T-cell (primary cell): ENCODE measurements around the gene ARHGEF6. TPM values are rescaled to one million over a fixed set of nuclear protein-coding genes. Genes with fewer than 3 reads are reported as not detected.

ENCODE experiments used
- ATAC-seq, 4 experiments: fragments of 200-7000 bp in 3 of 4; fragments of 150-1000 bp in 1 of 4; cut with Tn5 transposase; replicated peaks in 1 of 4; 1 replicate in 3 of 4; 2 replicates in 1 of 4; pipeline ENCODE4 v1.10.0; 2021; ENCODE audit warnings: moderate library complexity in 3 of 4, mild to moderate bottlenecking in 2 of 4, moderate number of reproducible peaks in 1 of 4
- CTCF ChIA-PET, 2 donors: fragments of 300-600 bp; sonication (Branson Sonifier 250); formaldehyde crosslinking; loops; one replicate each; lab custom pipeline; 2022; ENCODE audit warnings: antibody characterized with exemption in 2 of 2; lab: Charles Lee
- POLR2A ChIA-PET, 2 donors: fragments of 300-600 bp; sonication (Branson Sonifier 250); formaldehyde crosslinking; loops; one replicate each; lab custom pipeline; 2022; ENCODE audit warnings: antibody characterized with exemption in 2 of 2; lab: Charles Lee
- DNase-seq, 35 experiments: peaks; one replicate each; pipeline versions ENCODE4 v3.0.0 to v3.0.0-alpha.2; 2013 to 2023
- H3K27ac ChIP-seq: one replicate; pipeline ENCODE4 v1.5.1; 2013; ENCODE audit warnings: low read length
- H3K27me3 ChIP-seq, 2 experiments: replicated peaks in 1 of 2; 1 replicate in 1 of 2; 2 replicates in 1 of 2; pipeline versions ENCODE4 v1.6.1 to v1.7.0; 2013; ENCODE audit warnings: low read length in 1 of 2, mixed read lengths in 1 of 2; ENCODE audit not compliant: control insufficient read depth in 2 of 2, insufficient read depth in 2 of 2; ENCODE audit errors: extremely low read depth in 1 of 2
- H3K36me3 ChIP-seq, 2 donors: 1 replicate in 1 of 2; 2 replicates in 1 of 2; pipeline versions ENCODE4 v1.6.1 to v1.7.0; 2013; ENCODE audit warnings: low read length in 1 of 2; ENCODE audit not compliant: control insufficient read depth in 2 of 2, insufficient read depth in 1 of 2; ENCODE audit errors: extremely low read depth in 1 of 2
- H3K4me1 ChIP-seq, 2 experiments: 1 replicate in 1 of 2; 2 replicates in 1 of 2; pipeline versions ENCODE4 v1.6.1 to v1.7.0; 2013; ENCODE audit warnings: low read length in 2 of 2, mixed read lengths in 1 of 2; ENCODE audit not compliant: insufficient read depth in 2 of 2, control insufficient read depth in 1 of 2; ENCODE audit errors: extremely low read depth in 1 of 2
- H3K4me3 ChIP-seq, 2 donors: 1 replicate in 1 of 2; 2 replicates in 1 of 2; pipeline versions ENCODE4 v1.5.1 to v1.7.0; 2013; ENCODE audit warnings: mild to moderate bottlenecking in 2 of 2, low read length in 1 of 2, moderate library complexity in 1 of 2; ENCODE audit not compliant: control insufficient read depth in 1 of 2; ENCODE audit errors: extremely low read depth in 1 of 2
- H3K9me3 ChIP-seq: 2 replicates; pipeline ENCODE4 v1.7.0; 2013
- H3K27ac Mint-ChIP-seq, 2 donors: one replicate each; pipeline ENCODE4 v1.8.0; 2020 to 2021; ENCODE audit warnings: mild to moderate bottlenecking in 2 of 2, mixed read lengths in 2 of 2
- H3K27me3 Mint-ChIP-seq, 2 donors: one replicate each; pipeline ENCODE4 v1.8.0; 2021 to 2022; ENCODE audit warnings: mixed read lengths in 2 of 2
- H3K36me3 Mint-ChIP-seq: one replicate; pipeline ENCODE4 v1.8.0; 2021; ENCODE audit warnings: mixed read lengths
- H3K4me1 Mint-ChIP-seq, 3 donors: one replicate each; pipeline ENCODE4 v1.8.0; 2020 to 2022; ENCODE audit warnings: mixed read lengths in 3 of 3, mild to moderate bottlenecking in 1 of 3
- H3K4me3 Mint-ChIP-seq, 3 donors: one replicate each; pipeline ENCODE4 v1.8.0; 2020 to 2022; ENCODE audit warnings: mild to moderate bottlenecking in 3 of 3, mixed read lengths in 3 of 3, moderate library complexity in 3 of 3
- H3K9me3 Mint-ChIP-seq, 3 donors: one replicate each; pipeline ENCODE4 v1.8.0; 2020 to 2022; ENCODE audit warnings: mixed read lengths in 3 of 3
- WGBS: methylation state at CpG from one replicate; pipeline ENCODE4 v1.1.5; 2013; ENCODE audit warnings: missing lambda C conversion rate; ENCODE audit not compliant: insufficient coverage; 5-methylcytosine and 5-hydroxymethylcytosine counted together
- total RNA-seq, 35 experiments: library from RNA in 6 of 35; stranded (reverse) in 6 of 35; fragments of 120-200 nt in 1 of 35; gene quantifications; one replicate each; pipeline versions ENCODE4 v1.2.1 to v1.2.4 and lab custom pipeline; 2013 to 2026

Gene ARHGEF6
- total RNA-seq, 5 donors from 2014 or later (not counting 1 experiment from before 2014, with no cell fraction given): 63.4 to 79.9 (median 72.9) TPM

- ATAC-seq: no peak
- Histone ChIP-seq H3K36me3 (no peaks in the 10 kb centered on the region), H3K9me3 (no peaks in the 10 kb centered on the region), H3K4me3 (peak overlapping the region in 1 of 2 donors; percentile 37), H3K27me3 (no peaks in the 10 kb centered on the region), H3K4me1 (peaks cover 16 to 72% of the 10 kb centered on the region in 2 experiments), H3K27ac (peak overlapping the region; percentile 55)
- Mint-ChIP-seq H3K27me3 (peaks cover 0 to 9% of the 10 kb centered on the region in 2 donors), H3K27ac (peak overlapping the region; percentile 89 to 97), H3K4me1 (peaks cover 82 to 89% (median 86%) of the 10 kb centered on the region in 3 donors), H3K9me3 (no peaks in the 10 kb centered on the region), H3K36me3 (no peaks in the 10 kb centered on the region), H3K4me3 (peak overlapping the region; percentile 60 to 80 (median 75))
- ChIA-PET CTCF (interaction anchor here in 1 of 2 donors (0.6 kb wide), 1 partner anchor 56 kb away, joined by 4 read pairs; no protein-coding TSS in a partner anchor), POLR2A (interaction anchor here in 1 of 2 donors (0.5 kb wide), 1 partner anchor 47 kb away, joined by 5 read pairs; no protein-coding TSS in a partner anchor)
- no peak for DNase-seq
- 17% methylated on average over 1 of the region's 8 CpGs for WGBS
Measured at GRCh38 chrX:136639506-136640176, 141.1 kb downstream of the ARHGEF6 start.

GRCh38 chrX:136636121-136636520, 144.6 kb downstream of the ARHGEF6 start:
- WGBS: no CpG with 5 or more reads among the region's 3 CpGs
- ATAC-seq (no peak), DNase-seq (no peak)
- no peaks in the 10 kb centered on the region for H3K36me3 Mint-ChIP-seq
- no peaks in the 10 kb centered on the region for H3K36me3 ChIP-seq
- H3K4me3 Mint-ChIP-seq: peak overlapping the region in 1 of 3 donors; percentile 70
- ChIA-PET CTCF (interaction anchor here (1.0 to 1.5 kb wide), 3 partner anchors 9 to 59 kb away, joined by 3 to 4 read pairs (median 4); no protein-coding TSS in a partner anchor), POLR2A (interaction anchor here in 1 of 2 donors (0.6 to 1.7 kb wide), 3 partner anchors 11 to 1001 kb away, joined by 3 to 5 read pairs (median 3); no protein-coding TSS in a partner anchor)
- no peak overlapping the region for H3K4me3 ChIP-seq
- H3K27me3 Mint-ChIP-seq: peaks cover 0 to 15% of the 10 kb centered on the region in 2 donors
- no peaks in the 10 kb centered on the region for H3K9me3 ChIP-seq
- H3K27me3 ChIP-seq: no peaks in the 10 kb centered on the region
- H3K27ac Mint-ChIP-seq: peak overlapping the region; percentile 93 to 96
- peak overlapping the region; percentile 68 for H3K27ac ChIP-seq
- peaks cover 81 to 87% (median 83%) of the 10 kb centered on the region in 3 donors for H3K4me1 Mint-ChIP-seq
- no peaks in the 10 kb centered on the region for H3K9me3 Mint-ChIP-seq
- peaks cover 25 to 73% of the 10 kb centered on the region in 2 experiments for H3K4me1 ChIP-seq

DNA sequence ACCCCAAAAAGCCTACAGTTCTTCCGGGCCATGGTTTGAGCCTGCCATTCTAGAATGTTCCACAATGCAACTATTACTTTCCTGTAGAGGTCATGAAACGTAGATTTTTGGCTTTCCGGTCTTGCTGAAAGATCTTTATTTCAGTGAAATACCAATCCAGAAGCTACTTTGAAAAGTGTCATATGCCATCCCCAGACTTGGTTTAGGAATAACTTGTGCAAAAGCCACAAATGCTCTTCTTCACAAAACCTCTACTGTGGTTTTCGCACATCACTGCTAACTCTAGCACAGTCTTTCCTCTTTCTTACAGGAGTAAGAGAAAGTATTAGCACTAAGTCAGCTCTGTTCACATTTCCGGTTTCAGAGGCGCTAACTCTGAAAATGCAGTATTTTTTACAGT, 145.5 kb downstream of the ARHGEF6 start:
- Mint-ChIP-seq H3K9me3 (no peaks in the 10 kb centered on the region), H3K36me3 (no peaks in the 10 kb centered on the region), H3K4me1 (peaks cover 83 to 87% (median 85%) of the 10 kb centered on the region in 3 donors), H3K27ac (peak overlapping the region; percentile 93 to 96), H3K4me3 (peak overlapping the region; percentile 45 to 72 (median 70)), H3K27me3 (peaks cover 0 to 15% of the 10 kb centered on the region in 2 donors)
- WGBS: no CpG with 5 or more reads among the region's 6 CpGs
- ATAC-seq: peak; percentile 67 to 76 (median 72)
- ChIA-PET POLR2A (interaction anchor here (0.6 to 1.7 kb wide), 4 partner anchors 9 to 634 kb away, joined by 3 to 28 read pairs (median 6); no protein-coding TSS in a partner anchor), CTCF (interaction anchor here (0.6 to 1.5 kb wide), 10 partner anchors 9 to 318 kb away, joined by 3 to 5 read pairs (median 4); no protein-coding TSS in a partner anchor)
- peak in 1 of 35 experiments; percentile 70 for DNase-seq
- H3K27me3 ChIP-seq: no peaks in the 10 kb centered on the region
- peaks cover 27 to 73% of the 10 kb centered on the region in 2 experiments for H3K4me1 ChIP-seq
- peak overlapping the region in 1 of 2 donors; percentile 21 for H3K4me3 ChIP-seq
- peak overlapping the region; percentile 68 for H3K27ac ChIP-seq
- H3K9me3 ChIP-seq: no peaks in the 10 kb centered on the region
- H3K36me3 ChIP-seq: no peaks in the 10 kb centered on the region

- H3K36me3 ChIP-seq: no peaks in the 10 kb centered on the region
- POLR2A ChIA-PET: no interaction called here
- H3K4me3 ChIP-seq: no peak overlapping the region
- Mint-ChIP-seq H3K27ac (peak overlapping the region; percentile 92 to 95), H3K36me3 (no peaks in the 10 kb centered on the region), H3K27me3 (peaks cover 0 to 11% of the 10 kb centered on the region in 2 donors), H3K9me3 (no peaks in the 10 kb centered on the region), H3K4me1 (peaks cover 76 to 89% (median 87%) of the 10 kb centered on the region in 3 donors), H3K4me3 (peak overlapping the region in 2 of 3 donors; percentile 28 to 52)
- CTCF ChIA-PET: no interaction called here
- WGBS: no CpG with 5 or more reads among the region's 1 CpG
- H3K27ac ChIP-seq: peak overlapping the region; percentile 31
- DNase-seq (peak in 4 of 35 experiments; percentile 23 to 47 (median 33)), ATAC-seq (peak; percentile 53 to 72 (median 63))
- H3K9me3 ChIP-seq: no peaks in the 10 kb centered on the region
- no peaks in the 10 kb centered on the region for H3K27me3 ChIP-seq
- H3K4me1 ChIP-seq: peaks cover 53 to 67% of the 10 kb centered on the region in 2 experiments
Measured at GRCh38 chrX:136630881-136631280, 149.9 kb downstream of the ARHGEF6 start.

DNA sequence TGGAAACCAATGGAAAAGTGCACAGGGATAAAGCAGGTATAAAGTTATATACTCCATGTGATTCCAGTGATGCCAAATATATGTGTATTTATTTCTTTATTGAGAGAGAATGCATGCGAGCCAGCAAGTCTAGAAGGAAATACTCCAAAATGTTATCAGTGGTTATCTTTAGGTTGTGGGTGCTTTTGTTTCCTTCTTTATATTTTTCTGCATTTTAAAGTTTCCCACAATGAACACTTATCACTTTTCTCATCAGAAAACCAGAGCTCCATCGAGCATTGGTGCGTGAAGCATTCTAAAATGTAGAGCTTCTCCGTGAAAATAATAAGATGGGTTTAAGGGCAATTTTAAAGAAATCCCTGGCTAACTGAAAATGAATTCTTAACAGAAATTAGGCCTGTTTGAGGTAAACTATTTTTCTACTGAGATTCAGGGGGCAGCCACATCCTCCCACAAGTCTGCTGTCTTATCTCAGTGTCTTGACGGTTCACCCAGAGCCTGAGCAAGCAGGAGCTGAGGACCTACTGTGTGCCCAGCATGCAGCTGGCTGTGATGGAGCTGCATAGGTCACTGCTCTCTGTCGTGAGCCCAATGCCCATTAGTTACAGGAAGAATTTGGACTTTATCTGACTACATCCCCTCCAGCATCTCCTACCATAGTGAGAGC, 151.5 kb downstream of the ARHGEF6 start:
- peak overlapping the region; percentile 17 to 52 (median 29) for H3K4me3 Mint-ChIP-seq
- DNase-seq (peak in 3 of 35 experiments; percentile 5 to 41 (median 26)), ATAC-seq (peak; percentile 26 to 50 (median 28))
- CTCF ChIA-PET: interaction anchor here in 1 of 2 donors (0.6 kb wide), 1 partner anchor 35 kb away, joined by 3 read pairs; no protein-coding TSS in a partner anchor
- no peaks in the 10 kb centered on the region for H3K36me3 Mint-ChIP-seq
- Histone ChIP-seq H3K27me3 (no peaks in the 10 kb centered on the region), H3K36me3 (no peaks in the 10 kb centered on the region), H3K4me3 (no peak overlapping the region), H3K27ac (peak overlapping the region; percentile 56), H3K4me1 (peaks cover 49 to 65% of the 10 kb centered on the region in 2 experiments), H3K9me3 (no peaks in the 10 kb centered on the region)
- H3K4me1 Mint-ChIP-seq: peaks cover 71 to 89% (median 81%) of the 10 kb centered on the region in 3 donors
- POLR2A ChIA-PET: interaction anchor here in 1 of 2 donors (0.6 to 0.9 kb wide), 2 partner anchors 15 to 17 kb away, joined by 3 to 4 read pairs; no protein-coding TSS in a partner anchor
- peak overlapping the region; percentile 92 to 95 for H3K27ac Mint-ChIP-seq
- H3K27me3 Mint-ChIP-seq: peaks cover 0 to 15% of the 10 kb centered on the region in 2 donors
- H3K9me3 Mint-ChIP-seq: no peaks in the 10 kb centered on the region
- no CpG with 5 or more reads among the region's 6 CpGs for WGBS
